GM23338 (cell line): ENCODE results near the gene NPB. TPM values are rescaled to one million over a fixed set of nuclear protein-coding genes. Genes with fewer than 3 reads are reported as not detected.

ENCODE experiments used
- ATAC-seq: fragments of 200-7000 bp; cut with Tn5 transposase; 3 replicates; pipeline ENCODE4 v1.9.1; 2020
- DNase-seq: peaks from one replicate; pipeline ENCODE4 v3.0.0-alpha.2; 2015; ENCODE audit warnings: low spot score
- H2AFZ ChIP-seq: fragments of 200-600 bp; sonication (generic); 2 replicates; pipeline ENCODE4 v1.8.0; 2016; ENCODE audit warnings: antibody characterized with exemption, mild to moderate bottlenecking, moderate library complexity
- H3F3A ChIP-seq: fragments of 200-600 bp; sonication (generic); replicated peaks from 2 replicates; pipeline ENCODE4 v1.8.0; 2017; ENCODE audit warnings: antibody characterized with exemption, mixed run types, low read depth
- H3K27ac ChIP-seq: fragments of 200-600 bp; sonication (generic); 2 replicates; pipeline ENCODE4 v1.6.1; 2016; ENCODE audit warnings: low read depth
- H3K27me3 ChIP-seq: fragments of 200-600 bp; sonication (generic); 2 replicates; pipeline ENCODE4 v1.8.0; 2016; ENCODE audit warnings: mild to moderate bottlenecking, mixed run types, moderate library complexity; ENCODE audit not compliant: insufficient read depth
- H3K36me3 ChIP-seq: fragments of 200-600 bp; sonication (generic); 2 replicates; pipeline ENCODE4 v1.8.0; 2016; ENCODE audit warnings: mild to moderate bottlenecking; ENCODE audit not compliant: insufficient read depth
- H3K4me1 ChIP-seq: fragments of 200-600 bp; sonication (generic); 2 replicates; pipeline ENCODE4 v1.8.0; 2016; ENCODE audit warnings: mild to moderate bottlenecking, moderate library complexity; ENCODE audit not compliant: insufficient read depth
- H3K4me2 ChIP-seq: fragments of 200-600 bp; sonication (generic); 2 replicates; pipeline ENCODE4 v1.7.1; 2017; ENCODE audit warnings: mixed run types
- H3K4me3 ChIP-seq: fragments of 200-600 bp; sonication (generic); 2 replicates; pipeline ENCODE4 v1.6.1; 2016; ENCODE audit warnings: mixed run types
- H3K79me2 ChIP-seq: fragments of 200-600 bp; sonication (generic); replicated peaks from 2 replicates; pipeline ENCODE4 v1.8.0; 2017; ENCODE audit warnings: mild to moderate bottlenecking; ENCODE audit not compliant: insufficient read depth
- H3K9me2 ChIP-seq: fragments of 200-600 bp; sonication (generic); 2 replicates; pipeline ENCODE4 v1.8.0; 2017; ENCODE audit not compliant: insufficient read depth
- H4K20me1 ChIP-seq: fragments of 200-600 bp; sonication (generic); replicated peaks from 2 replicates; pipeline ENCODE4 v1.8.0; 2017; ENCODE audit warnings: mild to moderate bottlenecking; ENCODE audit not compliant: insufficient read depth
- H3K27ac Mint-ChIP-seq: 2 replicates; pipeline ENCODE4 v1.8.0; 2020; ENCODE audit warnings: inconsistent platforms, mild to moderate bottlenecking, moderate library complexity, mixed read lengths
- H3K27me3 Mint-ChIP-seq: 3 replicates; pipeline ENCODE4 v1.8.0; 2022; ENCODE audit warnings: low read depth, mild to moderate bottlenecking, moderate library complexity, mixed read lengths, inconsistent platforms; ENCODE audit not compliant: insufficient read depth, poor library complexity
- H3K36me3 Mint-ChIP-seq: 3 replicates; pipeline ENCODE4 v1.8.0; 2021; ENCODE audit warnings: low read depth, mild to moderate bottlenecking, inconsistent platforms, moderate library complexity, mixed read lengths
- H3K4me1 Mint-ChIP-seq: 3 replicates; pipeline ENCODE4 v1.8.0; 2020; ENCODE audit warnings: mild to moderate bottlenecking, inconsistent platforms, mixed read lengths
- H3K4me3 Mint-ChIP-seq: 3 replicates; pipeline ENCODE4 v1.8.0; 2021; ENCODE audit warnings: moderate library complexity, mild to moderate bottlenecking, inconsistent platforms, mixed read lengths
- H3K9me3 Mint-ChIP-seq: 3 replicates; pipeline ENCODE4 v1.8.0; 2020; ENCODE audit warnings: moderate library complexity, mild to moderate bottlenecking, inconsistent platforms, mixed read lengths
- CREB1 ChIP-seq: fragments of 250-450 bp; sonication (Bioruptor Pico); IDR thresholded peaks from 2 replicates; pipeline ENCODE4 v1.5.0; 2020; ENCODE audit warnings: low read depth, mild to moderate bottlenecking, moderate library complexity
- EZH2 ChIP-seq: fragments of 200-600 bp; sonication (generic); IDR thresholded peaks from one replicate; pipeline ENCODE4 v1.8.0; 2017; ENCODE audit warnings: antibody characterized with exemption, mild to moderate bottlenecking, low read depth; ENCODE audit not compliant: unreplicated experiment
- EZH2phosphoT487 ChIP-seq: fragments of 200-600 bp; sonication (generic); IDR thresholded peaks from one replicate; pipeline ENCODE4 v1.8.1; 2018; ENCODE audit warnings: antibody characterized with exemption; ENCODE audit not compliant: unreplicated experiment
- JUNB ChIP-seq: IDR thresholded peaks from one replicate; pipeline ENCODE4 v1.6.1; 2016; ENCODE audit warnings: antibody characterized with exemption; ENCODE audit not compliant: unreplicated experiment
- STAT1 ChIP-seq: IDR thresholded peaks from one replicate; pipeline ENCODE4 v1.6.1; 2016; ENCODE audit warnings: antibody characterized with exemption; ENCODE audit not compliant: unreplicated experiment
- ZNF114 ChIP-seq: fragments of 250-450 bp; sonication (Bioruptor Pico); IDR thresholded peaks from 2 replicates; pipeline ENCODE4 v1.5.0; 2020; ENCODE audit warnings: mild to moderate bottlenecking, moderate library complexity
- polyA plus RNA-seq: library from polyadenylated mRNA; unstranded; fragments of >200 nt; fragmentation: Nextera tagmentation; extraction: Ambion mirVana; gene quantifications from 2 replicates; pipeline ENCODE4 v1.2.1, GENCODE V29; 2016
- total RNA-seq: library from RNA; depleted of rRNA; stranded (reverse); fragments of >200 nt; shearing (Covaris generic); gene quantifications from 2 replicates; pipeline ENCODE4 v1.2.3, GENCODE V29; 2014
- TF ChIP-seq, protein P1 (sequence below): fragments of 250-450 bp; sonication (Bioruptor Pico); IDR thresholded peaks from 2 replicates; pipeline ENCODE4 v1.5.0; 2020; ENCODE audit warnings: mild to moderate bottlenecking, moderate library complexity
- TF ChIP-seq, protein P2 (sequence below), 2 experiments: fragments of 200-600 bp in 1 of 2; sonication (generic) in 1 of 2; conservative IDR thresholded peaks; 2 replicates each; pipeline versions ENCODE4 v1.5.1 to v1.6.1; 2016 to 2017; ENCODE audit warnings: antibody characterized with exemption in 2 of 2, low read depth in 2 of 2, mild to moderate bottlenecking in 2 of 2, moderate library complexity in 1 of 2
- TF ChIP-seq, protein P3 (sequence below): IDR thresholded peaks from one replicate; pipeline ENCODE4 v1.6.1; 2018; ENCODE audit warnings: antibody characterized with exemption; ENCODE audit not compliant: unreplicated experiment

The NPB gene
- total and polyA plus RNA-seq, 2 experiments from 2014 or later: 3.6 to 3.8 TPM

DNA sequence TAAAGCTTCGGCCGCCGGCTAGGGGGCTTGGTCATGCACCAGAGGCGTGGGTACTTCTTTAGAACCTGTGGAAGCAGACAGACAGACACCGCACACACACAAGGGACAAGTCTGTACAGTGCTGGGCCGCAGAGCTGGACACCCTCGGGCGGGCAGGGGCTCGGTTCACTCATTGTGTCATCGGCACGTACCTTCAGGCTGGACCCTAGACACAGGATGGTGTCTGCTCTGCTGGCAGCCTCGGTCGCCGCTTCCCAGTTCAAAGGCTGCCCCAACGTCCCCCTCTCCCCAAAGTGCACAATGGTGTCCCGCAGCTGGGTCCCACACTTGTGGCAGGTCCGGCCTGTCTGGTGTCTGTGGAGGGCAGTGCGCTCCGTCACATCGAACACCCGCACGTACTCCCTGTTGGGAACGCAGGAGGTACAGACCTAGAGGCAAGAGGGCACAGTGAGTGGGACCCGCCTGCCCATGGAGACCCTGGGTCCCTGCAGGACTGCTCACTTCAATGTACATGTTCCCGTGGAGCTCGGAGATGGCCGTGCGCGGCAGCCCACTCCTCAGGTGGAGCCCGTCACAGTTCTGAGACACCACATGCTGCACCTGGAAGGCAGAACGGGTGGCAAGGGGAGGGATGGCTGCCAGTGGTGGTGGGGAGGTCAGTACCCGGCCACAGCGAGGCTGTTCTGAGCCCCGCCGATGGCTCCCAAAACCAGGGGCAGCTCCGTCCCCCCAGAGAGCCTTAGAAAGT is 12.2 kb downstream of the NPB start:
- Mint-ChIP-seq H3K27ac (no peak overlapping the region), H3K4me1 (peaks cover 18% of the 10 kb centered on the region), H3K36me3 (peaks cover 44% of the 10 kb centered on the region), H3K4me3 (no peak overlapping the region), H3K9me3 (no peaks in the 10 kb centered on the region), H3K27me3 (peaks cover 34% of the 10 kb centered on the region)
- ATAC-seq: no peak
- H2AFZ ChIP-seq: no peak overlapping the region
- no peak overlapping the region for H3K27ac ChIP-seq
- H3K36me3 ChIP-seq: no peaks in the 10 kb centered on the region
- no peak overlapping the region for H3K4me3 ChIP-seq
- peaks cover 17% of the 10 kb centered on the region for H3K4me1 ChIP-seq
- peaks cover 21% of the 10 kb centered on the region for H3K79me2 ChIP-seq
- H3K4me2 ChIP-seq: no peak overlapping the region
- TF ChIP-seq EZH2phosphoT487 (no peak), JUNB (no peak), EZH2 (no peak), STAT1 (no peak), ZNF114 (CRISPR knock-in tag) (no peak), CREB1 (no peak)
- TF ChIP-seq, protein P1, sequence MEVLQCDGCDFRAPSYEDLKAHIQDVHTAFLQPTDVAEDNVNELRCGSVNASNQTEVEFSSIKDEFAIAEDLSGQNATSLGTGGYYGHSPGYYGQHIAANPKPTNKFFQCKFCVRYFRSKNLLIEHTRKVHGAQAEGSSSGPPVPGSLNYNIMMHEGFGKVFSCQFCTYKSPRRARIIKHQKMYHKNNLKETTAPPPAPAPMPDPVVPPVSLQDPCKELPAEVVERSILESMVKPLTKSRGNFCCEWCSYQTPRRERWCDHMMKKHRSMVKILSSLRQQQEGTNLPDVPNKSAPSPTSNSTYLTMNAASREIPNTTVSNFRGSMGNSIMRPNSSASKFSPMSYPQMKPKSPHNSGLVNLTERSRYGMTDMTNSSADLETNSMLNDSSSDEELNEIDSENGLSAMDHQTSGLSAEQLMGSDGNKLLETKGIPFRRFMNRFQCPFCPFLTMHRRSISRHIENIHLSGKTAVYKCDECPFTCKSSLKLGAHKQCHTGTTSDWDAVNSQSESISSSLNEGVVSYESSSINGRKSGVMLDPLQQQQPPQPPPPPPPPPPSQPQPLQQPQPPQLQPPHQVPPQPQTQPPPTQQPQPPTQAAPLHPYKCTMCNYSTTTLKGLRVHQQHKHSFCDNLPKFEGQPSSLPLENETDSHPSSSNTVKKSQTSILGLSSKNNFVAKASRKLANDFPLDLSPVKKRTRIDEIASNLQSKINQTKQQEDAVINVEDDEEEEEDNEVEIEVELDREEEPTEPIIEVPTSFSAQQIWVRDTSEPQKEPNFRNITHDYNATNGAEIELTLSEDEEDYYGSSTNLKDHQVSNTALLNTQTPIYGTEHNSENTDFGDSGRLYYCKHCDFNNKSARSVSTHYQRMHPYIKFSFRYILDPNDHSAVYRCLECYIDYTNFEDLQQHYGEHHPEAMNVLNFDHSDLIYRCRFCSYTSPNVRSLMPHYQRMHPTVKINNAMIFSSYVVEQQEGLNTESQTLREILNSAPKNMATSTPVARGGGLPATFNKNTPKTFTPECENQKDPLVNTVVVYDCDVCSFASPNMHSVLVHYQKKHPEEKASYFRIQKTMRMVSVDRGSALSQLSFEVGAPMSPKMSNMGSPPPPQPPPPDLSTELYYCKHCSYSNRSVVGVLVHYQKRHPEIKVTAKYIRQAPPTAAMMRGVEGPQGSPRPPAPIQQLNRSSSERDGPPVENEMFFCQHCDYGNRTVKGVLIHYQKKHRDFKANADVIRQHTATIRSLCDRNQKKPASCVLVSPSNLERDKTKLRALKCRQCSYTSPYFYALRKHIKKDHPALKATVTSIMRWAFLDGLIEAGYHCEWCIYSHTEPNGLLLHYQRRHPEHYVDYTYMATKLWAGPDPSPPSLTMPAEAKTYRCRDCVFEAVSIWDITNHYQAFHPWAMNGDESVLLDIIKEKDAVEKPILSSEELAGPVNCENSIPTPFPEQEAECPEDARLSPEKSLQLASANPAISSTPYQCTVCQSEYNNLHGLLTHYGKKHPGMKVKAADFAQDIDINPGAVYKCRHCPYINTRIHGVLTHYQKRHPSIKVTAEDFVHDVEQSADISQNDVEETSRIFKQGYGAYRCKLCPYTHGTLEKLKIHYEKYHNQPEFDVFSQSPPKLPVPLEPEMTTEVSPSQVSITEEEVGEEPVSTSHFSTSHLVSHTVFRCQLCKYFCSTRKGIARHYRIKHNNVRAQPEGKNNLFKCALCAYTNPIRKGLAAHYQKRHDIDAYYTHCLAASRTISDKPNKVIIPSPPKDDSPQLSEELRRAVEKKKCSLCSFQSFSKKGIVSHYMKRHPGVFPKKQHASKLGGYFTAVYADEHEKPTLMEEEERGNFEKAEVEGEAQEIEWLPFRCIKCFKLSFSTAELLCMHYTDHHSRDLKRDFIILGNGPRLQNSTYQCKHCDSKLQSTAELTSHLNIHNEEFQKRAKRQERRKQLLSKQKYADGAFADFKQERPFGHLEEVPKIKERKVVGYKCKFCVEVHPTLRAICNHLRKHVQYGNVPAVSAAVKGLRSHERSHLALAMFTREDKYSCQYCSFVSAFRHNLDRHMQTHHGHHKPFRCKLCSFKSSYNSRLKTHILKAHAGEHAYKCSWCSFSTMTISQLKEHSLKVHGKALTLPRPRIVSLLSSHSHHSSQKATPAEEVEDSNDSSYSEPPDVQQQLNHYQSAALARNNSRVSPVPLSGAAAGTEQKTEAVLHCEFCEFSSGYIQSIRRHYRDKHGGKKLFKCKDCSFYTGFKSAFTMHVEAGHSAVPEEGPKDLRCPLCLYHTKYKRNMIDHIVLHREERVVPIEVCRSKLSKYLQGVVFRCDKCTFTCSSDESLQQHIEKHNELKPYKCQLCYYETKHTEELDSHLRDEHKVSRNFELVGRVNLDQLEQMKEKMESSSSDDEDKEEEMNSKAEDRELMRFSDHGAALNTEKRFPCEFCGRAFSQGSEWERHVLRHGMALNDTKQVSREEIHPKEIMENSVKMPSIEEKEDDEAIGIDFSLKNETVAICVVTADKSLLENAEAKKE: no peak
- TF ChIP-seq, protein P2, sequence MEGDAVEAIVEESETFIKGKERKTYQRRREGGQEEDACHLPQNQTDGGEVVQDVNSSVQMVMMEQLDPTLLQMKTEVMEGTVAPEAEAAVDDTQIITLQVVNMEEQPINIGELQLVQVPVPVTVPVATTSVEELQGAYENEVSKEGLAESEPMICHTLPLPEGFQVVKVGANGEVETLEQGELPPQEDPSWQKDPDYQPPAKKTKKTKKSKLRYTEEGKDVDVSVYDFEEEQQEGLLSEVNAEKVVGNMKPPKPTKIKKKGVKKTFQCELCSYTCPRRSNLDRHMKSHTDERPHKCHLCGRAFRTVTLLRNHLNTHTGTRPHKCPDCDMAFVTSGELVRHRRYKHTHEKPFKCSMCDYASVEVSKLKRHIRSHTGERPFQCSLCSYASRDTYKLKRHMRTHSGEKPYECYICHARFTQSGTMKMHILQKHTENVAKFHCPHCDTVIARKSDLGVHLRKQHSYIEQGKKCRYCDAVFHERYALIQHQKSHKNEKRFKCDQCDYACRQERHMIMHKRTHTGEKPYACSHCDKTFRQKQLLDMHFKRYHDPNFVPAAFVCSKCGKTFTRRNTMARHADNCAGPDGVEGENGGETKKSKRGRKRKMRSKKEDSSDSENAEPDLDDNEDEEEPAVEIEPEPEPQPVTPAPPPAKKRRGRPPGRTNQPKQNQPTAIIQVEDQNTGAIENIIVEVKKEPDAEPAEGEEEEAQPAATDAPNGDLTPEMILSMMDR (conservative IDR thresholded peaks at IDR 0.05; ENCODE audit: low read depth in 2 of 2): no peak
- TF ChIP-seq, protein P3, sequence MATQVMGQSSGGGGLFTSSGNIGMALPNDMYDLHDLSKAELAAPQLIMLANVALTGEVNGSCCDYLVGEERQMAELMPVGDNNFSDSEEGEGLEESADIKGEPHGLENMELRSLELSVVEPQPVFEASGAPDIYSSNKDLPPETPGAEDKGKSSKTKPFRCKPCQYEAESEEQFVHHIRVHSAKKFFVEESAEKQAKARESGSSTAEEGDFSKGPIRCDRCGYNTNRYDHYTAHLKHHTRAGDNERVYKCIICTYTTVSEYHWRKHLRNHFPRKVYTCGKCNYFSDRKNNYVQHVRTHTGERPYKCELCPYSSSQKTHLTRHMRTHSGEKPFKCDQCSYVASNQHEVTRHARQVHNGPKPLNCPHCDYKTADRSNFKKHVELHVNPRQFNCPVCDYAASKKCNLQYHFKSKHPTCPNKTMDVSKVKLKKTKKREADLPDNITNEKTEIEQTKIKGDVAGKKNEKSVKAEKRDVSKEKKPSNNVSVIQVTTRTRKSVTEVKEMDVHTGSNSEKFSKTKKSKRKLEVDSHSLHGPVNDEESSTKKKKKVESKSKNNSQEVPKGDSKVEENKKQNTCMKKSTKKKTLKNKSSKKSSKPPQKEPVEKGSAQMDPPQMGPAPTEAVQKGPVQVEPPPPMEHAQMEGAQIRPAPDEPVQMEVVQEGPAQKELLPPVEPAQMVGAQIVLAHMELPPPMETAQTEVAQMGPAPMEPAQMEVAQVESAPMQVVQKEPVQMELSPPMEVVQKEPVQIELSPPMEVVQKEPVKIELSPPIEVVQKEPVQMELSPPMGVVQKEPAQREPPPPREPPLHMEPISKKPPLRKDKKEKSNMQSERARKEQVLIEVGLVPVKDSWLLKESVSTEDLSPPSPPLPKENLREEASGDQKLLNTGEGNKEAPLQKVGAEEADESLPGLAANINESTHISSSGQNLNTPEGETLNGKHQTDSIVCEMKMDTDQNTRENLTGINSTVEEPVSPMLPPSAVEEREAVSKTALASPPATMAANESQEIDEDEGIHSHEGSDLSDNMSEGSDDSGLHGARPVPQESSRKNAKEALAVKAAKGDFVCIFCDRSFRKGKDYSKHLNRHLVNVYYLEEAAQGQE: no peak
- no peaks in the 10 kb centered on the region for H3K27me3 ChIP-seq
- H4K20me1 ChIP-seq: peaks cover 9% of the 10 kb centered on the region
- DNase-seq: no peak
- H3F3A ChIP-seq: peaks cover 44% of the 10 kb centered on the region
- H3K9me2 ChIP-seq: no peaks in the 10 kb centered on the region
